Muscle of leg (tissue), 16 donors: ENCODE data around the gene LSM11. TPM values are rescaled to one million over a fixed set of nuclear protein-coding genes. Genes with fewer than 3 reads are reported as not detected.
"Not testable (repeated sequence)": the region's sequence is repeated elsewhere in the genome, so short reads cannot be mapped to it uniquely, and the experiment has no call there.

Experiments
- DNase-seq: peaks from one replicate; pipeline ENCODE4 v3.0.0; 2013
- H3K27ac ChIP-seq: one replicate; pipeline ENCODE4 v1.5.1; 2013; ENCODE audit warnings: mild to moderate bottlenecking, low read length, control low read depth
- H3K27me3 ChIP-seq: one replicate; pipeline ENCODE4 v1.6.1; 2013; ENCODE audit warnings: low read length; ENCODE audit not compliant: control insufficient read depth, insufficient read depth
- H3K36me3 ChIP-seq: one replicate; pipeline ENCODE4 v1.6.1; 2013; ENCODE audit warnings: low read length; ENCODE audit not compliant: control insufficient read depth, insufficient read depth
- H3K4me1 ChIP-seq: one replicate; pipeline ENCODE4 v1.6.1; 2013; ENCODE audit warnings: low read length; ENCODE audit not compliant: control insufficient read depth, insufficient read depth
- H3K4me3 ChIP-seq: one replicate; pipeline ENCODE4 v1.5.1; 2013; ENCODE audit warnings: low read length, control low read depth
- H3K9me3 ChIP-seq: replicated peaks from 2 replicates; pipeline ENCODE4 v1.6.1; 2013; ENCODE audit warnings: low read depth, low read length; ENCODE audit not compliant: control insufficient read depth
- WGBS: methylation state at CpG from one replicate; pipeline ENCODE4 v1.1.5; 2013; ENCODE audit warnings: missing lambda C conversion rate; ENCODE audit not compliant: insufficient coverage; 5-methylcytosine and 5-hydroxymethylcytosine counted together
- long read RNA-seq, 11 donors: transcript quantifications; one replicate each; lab custom pipeline, GENCODE V29; 2026
- polyA plus RNA-seq, 8 donors: library from polyadenylated mRNA; unstranded; fragments of 120-200 nt; gene quantifications; one replicate each; pipeline versions ENCODE4 v1.2.1 to v1.2.3, GENCODE V29; 2013; ENCODE audit warnings: inconsistent platforms in 1 of 8, low replicate concordance in 1 of 8; ENCODE audit not compliant: insufficient read length in 8 of 8, insufficient read depth in 1 of 8
- total RNA-seq: library from RNA; stranded (reverse); fragments of 120-200 nt; gene quantifications from one replicate; pipeline ENCODE4 v1.2.4, GENCODE V29; 2013

The LSM11 gene
- total RNA-seq (7.3 TPM), polyA plus RNA-seq (10 to 100 TPM in 1 of 8 donors, 1 to 10 TPM in 7; 7.0 to 10.6 (median 7.5) TPM)
- long read RNA-seq, donor 1, result 0 reads
- long read RNA-seq, donor 2, result 0 reads
- long read RNA-seq, donor 3, full-length matches to known transcripts, result 1 of 58 reads
- long read RNA-seq, donor 3, partial matches to known transcripts, result 43 of 58 reads
- long read RNA-seq, donor 3, other reads (novel, unspliced or antisense), result 14 of 58 reads
- long read RNA-seq, donor 4, full-length matches to known transcripts, result 5 of 5 reads
- long read RNA-seq, donor 4, partial matches to known transcripts, result 0 of 5 reads
- long read RNA-seq, donor 4, other reads (novel, unspliced or antisense), result 0 of 5 reads
- long read RNA-seq, donor 5, full-length matches to known transcripts, result 5 of 15 reads
- long read RNA-seq, donor 5, partial matches to known transcripts, result 10 of 15 reads
- long read RNA-seq, donor 5, other reads (novel, unspliced or antisense), result 0 of 15 reads
- long read RNA-seq, donor 6, full-length matches to known transcripts, result 2 of 2 reads
- long read RNA-seq, donor 6, partial matches to known transcripts, result 0 of 2 reads
- long read RNA-seq, donor 6, other reads (novel, unspliced or antisense), result 0 of 2 reads
- long read RNA-seq, donor 7, result 0 reads
- long read RNA-seq, donor 8, result 0 reads
- long read RNA-seq, donor 9, result 0 reads
- long read RNA-seq, donor 10, result 0 reads
- long read RNA-seq, donor 11, result 0 reads

DNA sequence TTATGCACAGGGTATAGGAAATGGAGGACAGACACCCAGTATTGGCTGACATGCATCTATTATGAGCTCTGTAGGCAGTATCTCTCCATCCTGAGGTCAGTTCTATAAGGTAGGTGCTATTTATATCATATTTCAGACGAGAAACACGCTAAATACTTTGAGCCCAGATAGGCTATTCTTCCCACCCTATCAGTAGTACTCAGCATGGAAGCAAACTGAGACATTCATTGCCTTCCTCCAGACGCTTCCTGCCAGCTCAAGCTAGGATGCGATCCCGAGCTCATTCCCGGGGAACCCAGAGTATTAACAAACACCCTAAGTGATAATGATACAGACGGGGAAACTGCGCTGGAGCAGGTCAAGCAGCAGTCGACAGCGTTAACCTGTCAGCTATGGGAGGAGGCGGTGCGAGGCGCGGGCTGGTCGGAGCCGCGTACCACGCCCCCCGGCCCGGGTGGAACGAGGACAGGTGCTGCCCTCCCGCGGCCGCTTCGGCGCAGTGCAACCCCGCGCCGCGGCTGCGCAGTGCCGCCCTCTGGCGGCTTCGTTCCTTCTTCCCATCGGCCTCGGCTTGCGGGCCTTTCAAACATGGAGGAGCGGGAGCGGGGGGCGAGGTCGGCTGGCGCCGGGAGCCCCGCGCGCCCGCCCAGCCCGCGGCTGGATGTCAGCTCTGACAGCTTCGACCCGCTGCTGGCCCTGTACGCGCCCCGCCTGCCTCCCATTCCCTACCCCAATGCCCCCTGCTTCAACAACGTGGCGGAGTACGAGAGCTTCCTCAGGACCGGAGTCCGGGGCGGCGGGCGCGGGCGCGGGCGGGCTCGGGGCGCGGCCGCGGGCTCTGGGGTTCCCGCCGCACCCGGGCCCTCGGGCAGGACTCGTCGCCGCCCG lies at the start of gene LSM11:
Gene LSM11, plus strand, starts transcription at position 550 of the 888 bp plus-strand sequence. Its CDS starts 39 bp downstream, at position 589.
- Histone ChIP-seq H3K27ac (no peak within 1 kb of the TSS), H3K4me1 (peaks cover 6% of the 10 kb centered on the region), H3K27me3 (no peaks in the 10 kb centered on the region), H3K36me3 (peaks cover 6% of the 10 kb centered on the region), H3K9me3 (no peaks in the 10 kb centered on the region), H3K4me3 (peak within 1 kb of the TSS; percentile 54)
- peak; percentile 92 for DNase-seq
- 0% methylated on average over 78 of the region's 79 CpGs for WGBS

- not testable (repeated sequence) for H3K4me1 ChIP-seq, H3K27me3 ChIP-seq, H3K27ac ChIP-seq, H3K36me3 ChIP-seq, DNase-seq, H3K9me3 ChIP-seq, H3K4me3 ChIP-seq
- WGBS, result 93% methylated on average over 24 of the region's 25 CpGs
Observed at GRCh38 chr5:157693816-157694215, 49.7 kb upstream of the LSM11 start.

DNA sequence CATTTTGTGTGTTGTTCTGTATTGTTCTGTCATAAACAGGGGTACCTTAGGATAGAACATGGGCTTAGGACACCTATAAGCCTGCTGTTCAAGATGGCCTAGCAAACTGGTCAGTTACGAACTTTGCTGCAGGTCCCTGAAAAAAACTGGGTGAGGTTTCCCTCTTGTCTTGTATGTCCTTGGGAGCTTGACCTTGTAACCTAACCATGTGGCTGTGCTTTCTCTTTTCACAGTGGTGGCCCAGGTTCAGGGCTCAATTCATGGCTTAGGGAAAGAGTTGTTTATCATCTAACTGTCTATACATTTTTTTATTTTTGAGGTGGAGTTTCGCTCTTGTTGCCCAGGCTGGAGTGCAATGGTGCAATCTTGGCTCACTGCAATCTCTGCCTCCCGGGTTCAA lies 47.4 kb upstream of the LSM11 start:
- not testable (repeated sequence) for H3K27ac ChIP-seq, H3K36me3 ChIP-seq, DNase-seq, H3K27me3 ChIP-seq, H3K4me1 ChIP-seq, H3K4me3 ChIP-seq, H3K9me3 ChIP-seq
- 88% methylated on average over 1 of the region's 3 CpGs for WGBS

DNA sequence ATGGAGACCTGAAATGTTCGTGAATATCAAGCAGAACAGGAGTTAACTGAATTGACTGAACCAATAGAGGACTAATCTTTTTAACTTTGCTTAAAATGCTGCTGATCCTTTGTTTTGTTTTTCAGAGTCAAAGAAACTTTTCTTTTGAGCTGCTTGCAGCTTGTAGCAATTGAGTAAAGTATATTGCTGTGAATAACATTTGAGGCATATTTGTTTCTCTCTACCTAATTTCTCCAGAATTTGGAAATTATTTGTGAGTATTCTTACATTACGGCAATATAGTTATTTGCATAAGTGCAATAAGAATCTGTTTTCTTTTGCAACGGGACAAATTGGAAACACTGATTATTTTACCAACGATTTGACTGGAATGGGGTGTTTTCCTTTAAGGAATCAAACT lies 44.8 kb upstream of the LSM11 start:
- H3K9me3 ChIP-seq, H3K4me3 ChIP-seq, H3K36me3 ChIP-seq, H3K27ac ChIP-seq, H3K4me1 ChIP-seq, DNase-seq, H3K27me3 ChIP-seq: not testable (repeated sequence)
- WGBS, result no CpG with 5 or more reads among the region's 4 CpGs

GRCh38 chr5:157703736-157704135 lies 39.8 kb upstream of the LSM11 start:
- no peaks in the 10 kb centered on the region for H3K4me1 ChIP-seq
- no CpG with 5 or more reads among the region's 3 CpGs for WGBS
- no peak overlapping the region for H3K27ac ChIP-seq
- DNase-seq, result no peak
- no peaks in the 10 kb centered on the region for H3K9me3 ChIP-seq
- H3K27me3 ChIP-seq, result no peaks in the 10 kb centered on the region
- no peak overlapping the region for H3K4me3 ChIP-seq
- no peaks in the 10 kb centered on the region for H3K36me3 ChIP-seq

DNA sequence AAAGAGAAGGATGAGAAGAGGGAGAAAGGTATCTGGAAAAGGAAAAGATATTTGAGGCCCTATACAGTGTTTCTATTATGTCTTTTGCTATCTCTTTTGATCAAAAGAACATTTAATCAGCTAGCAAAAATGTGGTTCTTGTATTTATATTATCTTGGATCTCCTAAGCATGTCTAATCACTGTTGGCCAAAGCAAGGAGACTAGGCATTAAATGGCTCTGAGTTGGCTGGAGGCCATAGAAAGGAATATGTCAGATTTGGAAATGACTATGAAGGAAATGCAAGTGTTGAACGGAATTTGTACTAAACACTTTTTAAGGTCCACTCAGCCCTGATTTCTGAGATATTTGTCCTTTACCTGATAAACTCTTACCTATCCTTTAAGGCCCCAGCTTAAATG lies 34.6 kb upstream of the LSM11 start:
- no CpG with 5 or more reads among the region's 1 CpG for WGBS
- H3K36me3 ChIP-seq, result no peaks in the 10 kb centered on the region
- DNase-seq, result peak; percentile 37
- no peaks in the 10 kb centered on the region for H3K27me3 ChIP-seq
- H3K27ac ChIP-seq, result no peak overlapping the region
- no peak overlapping the region for H3K4me3 ChIP-seq
- no peaks in the 10 kb centered on the region for H3K9me3 ChIP-seq
- H3K4me1 ChIP-seq, result no peaks in the 10 kb centered on the region

GRCh38 chr5:157709346-157709745 lies 34.2 kb upstream of the LSM11 start:
- Histone ChIP-seq H3K4me3 (no peak overlapping the region), H3K36me3 (no peaks in the 10 kb centered on the region), H3K4me1 (no peaks in the 10 kb centered on the region), H3K9me3 (no peaks in the 10 kb centered on the region), H3K27me3 (no peaks in the 10 kb centered on the region), H3K27ac (no peak overlapping the region)
- no peak for DNase-seq

DNA sequence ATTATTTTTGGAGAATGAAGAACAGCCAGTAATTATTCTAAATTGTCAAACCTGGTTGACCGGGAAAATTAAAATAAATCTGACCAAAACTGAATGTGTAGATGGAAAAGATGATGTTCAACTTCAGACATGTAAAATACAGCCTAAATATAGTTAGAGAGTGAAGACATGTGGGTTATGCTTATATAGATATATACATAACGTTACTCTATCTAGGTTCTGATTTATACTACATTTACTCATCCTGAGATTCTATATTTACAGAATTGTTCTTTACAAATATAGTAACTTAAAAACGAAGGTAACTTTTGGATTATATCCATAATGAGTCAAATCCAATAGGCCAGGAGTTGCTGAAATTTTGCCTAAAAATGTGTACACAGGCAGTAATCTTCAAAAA lies 33.1 kb upstream of the LSM11 start:
- H3K27me3 ChIP-seq, result no peaks in the 10 kb centered on the region
- no peak overlapping the region for H3K4me3 ChIP-seq
- WGBS, result no CpG with 5 or more reads among the region's 3 CpGs
- DNase-seq, result no peak
- no peaks in the 10 kb centered on the region for H3K4me1 ChIP-seq
- no peaks in the 10 kb centered on the region for H3K9me3 ChIP-seq
- H3K27ac ChIP-seq, result no peak overlapping the region
- no peaks in the 10 kb centered on the region for H3K36me3 ChIP-seq

DNA sequence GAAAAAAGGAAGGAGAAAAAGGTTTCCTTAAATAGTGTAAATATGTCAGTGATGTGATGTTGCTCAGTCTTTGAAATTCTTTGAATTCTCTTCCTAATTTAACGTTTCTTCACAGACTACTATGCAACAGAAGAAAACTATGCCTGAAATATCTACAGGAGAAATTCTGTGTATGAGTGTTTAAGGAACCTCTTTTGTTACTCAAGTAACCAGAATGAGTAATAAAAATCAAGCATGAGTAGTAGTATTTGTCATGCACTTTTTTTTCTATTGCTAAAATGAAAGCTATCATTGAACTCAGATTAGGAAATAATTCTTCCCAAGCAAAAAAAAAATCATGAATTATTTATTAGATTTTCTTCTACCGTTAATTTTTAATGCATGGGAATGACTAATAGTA lies 32.6 kb upstream of the LSM11 start:
- Histone ChIP-seq H3K27ac (no peak overlapping the region), H3K4me1 (no peaks in the 10 kb centered on the region), H3K36me3 (no peaks in the 10 kb centered on the region), H3K4me3 (no peak overlapping the region), H3K9me3 (no peaks in the 10 kb centered on the region), H3K27me3 (no peaks in the 10 kb centered on the region)
- DNase-seq, result no peak
- WGBS, result no CpG with 5 or more reads among the region's 2 CpGs
